ENCODE results near the gene KRT71. TPM values are rescaled to one million over a fixed set of nuclear protein-coding genes. Genes with fewer than 3 reads are reported as not detected.

KRT71 gene
- total RNA-seq, 1 donor from 2014 or later = not detected

- DNase-seq (ENCODE audit: low read depth) (no peak), FAIRE-seq (no peak)
- no peak overlapping the region for H3K4me3 ChIP-seq (ENCODE audit: low read depth, low read length)
- TF ChIP-seq CTCF (IDR thresholded peaks at IDR 0.05; ENCODE audit: insufficient read depth, low read length, severe bottlenecking) = no peak
- no peaks in the 10 kb centered on the region for H3K27me3 ChIP-seq (ENCODE audit: control insufficient read depth, insufficient read depth, low read length)
- no peaks in the 10 kb centered on the region for H3K36me3 ChIP-seq (ENCODE audit: control insufficient read depth, insufficient read depth, low read length)
These were observed 890 bp downstream of the KRT71 start for GRCh38 chr12:52552055-52552454.

GRCh38 chr12:52551216-52551865, 1.6 kb downstream of the KRT71 start:
- Histone ChIP-seq H3K4me3 (ENCODE audit: low read depth, low read length) (no peak overlapping the region), H3K27me3 (ENCODE audit: control insufficient read depth, insufficient read depth, low read length) (no peaks in the 10 kb centered on the region), H3K36me3 (ENCODE audit: control insufficient read depth, insufficient read depth, low read length) (no peaks in the 10 kb centered on the region)
- DNase-seq (ENCODE audit: low read depth) (no peak), FAIRE-seq (no peak)
- TF ChIP-seq CTCF (IDR thresholded peaks at IDR 0.05; ENCODE audit: insufficient read depth, low read length, severe bottlenecking) = no peak

- H3K4me3 ChIP-seq (ENCODE audit: low read depth, low read length) = no peak overlapping the region
- TF ChIP-seq CTCF (IDR thresholded peaks at IDR 0.05; ENCODE audit: insufficient read depth, low read length, severe bottlenecking) = no peak
- FAIRE-seq = no peak
These were observed 6.8 kb downstream of the KRT71 start for GRCh38 chr12:52546126-52546525.

GRCh38 chr12:52543985-52544883, 8.7 kb downstream of the KRT71 start:
- Histone ChIP-seq H3K27me3 (ENCODE audit: control insufficient read depth, insufficient read depth, low read length) (no peaks in the 10 kb centered on the region), H3K4me3 (ENCODE audit: low read depth, low read length) (no peak overlapping the region), H3K36me3 (ENCODE audit: control insufficient read depth, insufficient read depth, low read length) (no peaks in the 10 kb centered on the region)
- TF ChIP-seq CTCF (IDR thresholded peaks at IDR 0.05; ENCODE audit: insufficient read depth, low read length, severe bottlenecking) = peak; percentile 28
- peak; percentile 18 for DNase-seq (ENCODE audit: low read depth)
- no peak for FAIRE-seq

More at GRCh38 chr12:52546126-52546525, 6.8 kb downstream of the KRT71 start:
- DNase-seq (ENCODE audit: low read depth) = no peak
- no peaks in the 10 kb centered on the region for H3K27me3 ChIP-seq (ENCODE audit: control insufficient read depth, insufficient read depth, low read length)
- H3K36me3 ChIP-seq (ENCODE audit: control insufficient read depth, insufficient read depth, low read length) = no peaks in the 10 kb centered on the region

GRCh38 chr12:52542785-52543318, 10.1 kb downstream of the KRT71 start:
- TF ChIP-seq CTCF (IDR thresholded peaks at IDR 0.05; ENCODE audit: insufficient read depth, low read length, severe bottlenecking) = no peak
- FAIRE-seq (no peak), DNase-seq (ENCODE audit: low read depth) (no peak)
- H3K4me3 ChIP-seq (ENCODE audit: low read depth, low read length) = no peak overlapping the region
- H3K36me3 ChIP-seq (ENCODE audit: control insufficient read depth, insufficient read depth, low read length) = no peaks in the 10 kb centered on the region
- no peaks in the 10 kb centered on the region for H3K27me3 ChIP-seq (ENCODE audit: control insufficient read depth, insufficient read depth, low read length)

All from bronchial epithelial cell (primary cell).